ENCODE results near the gene GJB3. TPM values are rescaled to one million over a fixed set of nuclear protein-coding genes. Genes with fewer than 3 reads are reported as not detected.
A peak's percentile ranks its signal among the peaks of the same experiment; 100 is the strongest.

Gene GJB3
- total and polyA plus RNA-seq, 2 of the 13 experiments (the other 11 are each of a cell fraction or from before 2014, with no cell fraction given): not detected

DNA sequence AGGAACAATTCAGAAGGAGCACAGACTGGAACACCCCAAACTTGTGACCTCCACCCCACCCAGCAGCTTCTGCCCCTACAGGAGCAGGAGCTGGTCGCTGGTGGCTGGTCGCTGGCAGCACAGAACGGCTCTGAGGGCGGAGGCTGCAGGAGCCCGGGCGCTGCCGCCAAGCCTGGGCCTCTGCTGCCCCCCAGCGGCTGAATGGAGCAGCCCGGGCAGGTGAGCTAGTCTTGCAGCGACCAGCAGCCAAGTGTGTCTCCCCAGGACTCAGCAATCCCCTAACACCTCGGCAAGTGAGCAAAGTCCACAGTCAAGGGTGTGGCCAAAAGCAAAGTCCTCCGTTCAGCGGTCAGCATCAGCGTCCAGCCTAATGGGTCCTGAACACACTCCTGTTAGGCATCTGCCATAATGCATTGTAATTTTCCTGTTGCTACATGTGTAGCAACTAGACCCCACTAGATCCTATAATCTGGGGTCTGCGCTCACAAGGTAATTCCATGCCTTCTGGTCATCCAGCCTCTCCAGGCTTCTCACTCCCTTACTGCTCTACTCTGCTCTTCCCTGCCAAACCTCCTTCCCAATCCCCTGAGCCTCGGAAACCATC lies 38.2 kb upstream of the GJB3 start (continued):
- TF ChIP-seq ATF7 (IDR thresholded peaks at IDR 0.05) (no peak), ATF7 (CRISPR knock-in tag; IDR thresholded peaks at IDR 0.05) (no peak), SMAD9 (CRISPR knock-in tag; IDR thresholded peaks at IDR 0.05) (no peak), ZNF350 (CRISPR knock-in tag; IDR thresholded peaks at IDR 0.05; ENCODE audit: borderline replicate concordance, low read depth) (peak; percentile 33; the same call in 1 of the 2 replicates), SCMH1 (CRISPR knock-in tag; IDR thresholded peaks at IDR 0.05; ENCODE audit: borderline replicate concordance) (no peak), ZNF598 (CRISPR knock-in tag; IDR thresholded peaks at IDR 0.05; ENCODE audit: borderline replicate concordance) (0 out of 2 replicates have a peak, but pooled peaks have one; percentile 39), NFE2L1 (CRISPR knock-in tag; IDR thresholded peaks at IDR 0.05; ENCODE audit: borderline replicate concordance) (no peak), ARNTL (CRISPR knock-in tag; IDR thresholded peaks at IDR 0.05) (no peak), NFKB2 (CRISPR knock-in tag; IDR thresholded peaks at IDR 0.05; ENCODE audit: borderline replicate concordance) (peak; percentile 56; the same call in 1 of the 2 replicates), KDM3A (CRISPR knock-in tag; IDR thresholded peaks at IDR 0.05; ENCODE audit: low read depth) (no peak), ZFP62 (CRISPR knock-in tag; IDR thresholded peaks at IDR 0.05) (no peak), ZNF501 (CRISPR knock-in tag; IDR thresholded peaks at IDR 0.05) (peak; percentile 51; the same call in 1 of the 2 replicates), ZFP36 (IDR thresholded peaks at IDR 0.05; ENCODE audit: borderline replicate concordance, low read depth, low read length, partially characterized antibody) (peak; percentile 84), RNF2 (conservative IDR thresholded peaks at IDR 0.05; ENCODE audit: low read depth) (no peak), ZFP82 (CRISPR knock-in tag; IDR thresholded peaks at IDR 0.05; ENCODE audit: borderline replicate concordance) (no peak), ZNF614 (CRISPR knock-in tag; IDR thresholded peaks at IDR 0.05; ENCODE audit: borderline replicate concordance) (no peak), PCBP2 (optimal IDR thresholded peaks at IDR 0.05; ENCODE audit: low read depth, low read length, poor library complexity, severe bottlenecking) (no peak), RAD21 (CRISPR knock-in tag; IDR thresholded peaks at IDR 0.05) (peak; percentile 90), ZNF562 (CRISPR knock-in tag; IDR thresholded peaks at IDR 0.05; ENCODE audit: borderline replicate concordance) (no peak), JDP2 (CRISPR knock-in tag; IDR thresholded peaks at IDR 0.05; ENCODE audit: borderline replicate concordance) (no peak), KLF11 (CRISPR knock-in tag; IDR thresholded peaks at IDR 0.05) (no peak)
- TF ChIP-seq, protein P1, sequence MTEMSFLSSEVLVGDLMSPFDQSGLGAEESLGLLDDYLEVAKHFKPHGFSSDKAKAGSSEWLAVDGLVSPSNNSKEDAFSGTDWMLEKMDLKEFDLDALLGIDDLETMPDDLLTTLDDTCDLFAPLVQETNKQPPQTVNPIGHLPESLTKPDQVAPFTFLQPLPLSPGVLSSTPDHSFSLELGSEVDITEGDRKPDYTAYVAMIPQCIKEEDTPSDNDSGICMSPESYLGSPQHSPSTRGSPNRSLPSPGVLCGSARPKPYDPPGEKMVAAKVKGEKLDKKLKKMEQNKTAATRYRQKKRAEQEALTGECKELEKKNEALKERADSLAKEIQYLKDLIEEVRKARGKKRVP (CRISPR knock-in tag; IDR thresholded peaks at IDR 0.05): no peak
- TF ChIP-seq, protein P2, sequence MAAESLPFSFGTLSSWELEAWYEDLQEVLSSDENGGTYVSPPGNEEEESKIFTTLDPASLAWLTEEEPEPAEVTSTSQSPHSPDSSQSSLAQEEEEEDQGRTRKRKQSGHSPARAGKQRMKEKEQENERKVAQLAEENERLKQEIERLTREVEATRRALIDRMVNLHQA (CRISPR knock-in tag; IDR thresholded peaks at IDR 0.05): no peak
- TF ChIP-seq, protein P3, sequence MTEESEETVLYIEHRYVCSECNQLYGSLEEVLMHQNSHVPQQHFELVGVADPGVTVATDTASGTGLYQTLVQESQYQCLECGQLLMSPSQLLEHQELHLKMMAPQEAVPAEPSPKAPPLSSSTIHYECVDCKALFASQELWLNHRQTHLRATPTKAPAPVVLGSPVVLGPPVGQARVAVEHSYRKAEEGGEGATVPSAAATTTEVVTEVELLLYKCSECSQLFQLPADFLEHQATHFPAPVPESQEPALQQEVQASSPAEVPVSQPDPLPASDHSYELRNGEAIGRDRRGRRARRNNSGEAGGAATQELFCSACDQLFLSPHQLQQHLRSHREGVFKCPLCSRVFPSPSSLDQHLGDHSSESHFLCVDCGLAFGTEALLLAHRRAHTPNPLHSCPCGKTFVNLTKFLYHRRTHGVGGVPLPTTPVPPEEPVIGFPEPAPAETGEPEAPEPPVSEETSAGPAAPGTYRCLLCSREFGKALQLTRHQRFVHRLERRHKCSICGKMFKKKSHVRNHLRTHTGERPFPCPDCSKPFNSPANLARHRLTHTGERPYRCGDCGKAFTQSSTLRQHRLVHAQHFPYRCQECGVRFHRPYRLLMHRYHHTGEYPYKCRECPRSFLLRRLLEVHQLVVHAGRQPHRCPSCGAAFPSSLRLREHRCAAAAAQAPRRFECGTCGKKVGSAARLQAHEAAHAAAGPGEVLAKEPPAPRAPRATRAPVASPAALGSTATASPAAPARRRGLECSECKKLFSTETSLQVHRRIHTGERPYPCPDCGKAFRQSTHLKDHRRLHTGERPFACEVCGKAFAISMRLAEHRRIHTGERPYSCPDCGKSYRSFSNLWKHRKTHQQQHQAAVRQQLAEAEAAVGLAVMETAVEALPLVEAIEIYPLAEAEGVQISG (CRISPR knock-in tag; IDR thresholded peaks at IDR 0.05): no peak
